ENCODE measurements around the gene TFPT.

TFPT gene

GRCh38 chr19:54115109-54116063, at the start of gene TFPT, which contains the start of gene PRPF31:
TFPT (minus strand) TSS chr19:54115657; CDS start chr19:54115269, 388 bp downstream.
PRPF31 (plus strand) TSS chr19:54115754; CDS start chr19:54118279, 2,525 bp downstream.
- peak; percentile 97 to 100 (median 99) for DNase-seq

- DNase-seq: no peak
Measured at GRCh38 chr19:54165222-54165621, 49.8 kb upstream of the TFPT start.

- DNase-seq: no peak
Measured at GRCh38 chr19:54164369-54165068, 49.1 kb upstream of the TFPT start.

GRCh38 chr19:54162884-54163283, 47.4 kb upstream of the TFPT start:
- no peak for DNase-seq

- peak in 9 of 14 donors; percentile 29 to 78 (median 47) for DNase-seq
Measured at GRCh38 chr19:54162241-54162805, 46.9 kb upstream of the TFPT start.

- DNase-seq: no peak
Measured at GRCh38 chr19:54160854-54161253, 45.4 kb upstream of the TFPT start.

GRCh38 chr19:54160182-54160811, 44.8 kb upstream of the TFPT start:
- DNase-seq: peak in 1 of 14 donors; percentile 55

- DNase-seq: peak; percentile 88 to 100 (median 98)
Measured at GRCh38 chr19:54159352-54160181, 44.1 kb upstream of the TFPT start, which contains the start of gene LENG1. LENG1 (minus strand) TSS chr19:54159721; CDS start chr19:54159695, 26 bp downstream.

- no peak for DNase-seq
Measured at GRCh38 chr19:54158812-54159351, 43.4 kb upstream of the TFPT start.

- no peak for DNase-seq
Measured at GRCh38 chr19:54156953-54157352, 41.5 kb upstream of the TFPT start.

- DNase-seq: no peak
Measured at GRCh38 chr19:54156490-54156889, 41.0 kb upstream of the TFPT start.

GRCh38 chr19:54155694-54156093, 40.2 kb upstream of the TFPT start:
- no peak for DNase-seq

GRCh38 chr19:54154603-54155345, 39.3 kb upstream of the TFPT start:
- no peak for DNase-seq

- DNase-seq: no peak
Measured at GRCh38 chr19:54153731-54154326, 38.4 kb upstream of the TFPT start.

GRCh38 chr19:54152878-54153524, 37.5 kb upstream of the TFPT start:
- DNase-seq: no peak

GRCh38 chr19:54152267-54152666, 36.8 kb upstream of the TFPT start:
- DNase-seq: no peak

- no peak for DNase-seq
Measured at GRCh38 chr19:54151362-54152035, 36.0 kb upstream of the TFPT start.

GRCh38 chr19:54149021-54149812, 33.8 kb upstream of the TFPT start:
- no peak for DNase-seq
